IMR-90 (cell line): Measurements from ENCODE around the gene DHX57.

Source experiments
- CEBPB ChIP-seq: IDR thresholded peaks from 2 replicates; pipeline ENCODE4 v1.6.1; 2012; ENCODE audit warnings: low read depth, low read length, improper control_type of control experiment
- CHD1 ChIP-seq: IDR thresholded peaks from 2 replicates; pipeline ENCODE4 v1.6.1; 2012; ENCODE audit warnings: low read depth, low read length, improper control_type of control experiment
- CTCF ChIP-seq: conservative IDR thresholded peaks from 2 replicates; pipeline ENCODE4 v1.5.1; 2012; ENCODE audit warnings: mild to moderate bottlenecking, low read depth, low read length, improper control_type of control experiment
- POLR2A ChIP-seq: IDR thresholded peaks from 2 replicates; pipeline ENCODE4 v1.6.1; 2012; ENCODE audit warnings: mild to moderate bottlenecking, low read depth, low read length
- RAD21 ChIP-seq: IDR thresholded peaks from 2 replicates; pipeline ENCODE4 v1.6.1; 2012; ENCODE audit warnings: low read length, improper control_type of control experiment

GRCh38 chr2:38778687-38779082 is 97.0 kb downstream of the DHX57 start:
- TF ChIP-seq CTCF = no peak
- TF ChIP-seq CHD1 = no peak
- no peak for TF ChIP-seq POLR2A
- no peak for TF ChIP-seq RAD21
- TF ChIP-seq CEBPB = no peak
